Measurements from ENCODE around the gene CYTH3. TPM values are rescaled to one million over a fixed set of nuclear protein-coding genes. Genes with fewer than 3 reads are reported as not detected.

CYTH3 gene
- total RNA-seq, 1 donor from 2014 or later = 2.6 TPM

GRCh38 chr7:6165521-6166320 is 106.7 kb downstream of the CYTH3 start:
- intact Hi-C loops (cut with micrococcal nuclease) = no loop called here
- Mint-ChIP-seq H3K4me1 (peaks cover 7% of the 10 kb centered on the region), H3K27ac (no peak overlapping the region), H3K36me3 (ENCODE audit: low read depth) (peaks cover 12% of the 10 kb centered on the region), H3K27me3 (no peaks in the 10 kb centered on the region), H3K4me3 (no peak overlapping the region), H3K9me3 (no peaks in the 10 kb centered on the region)
- DNase-seq = no peak
- ATAC-seq (ENCODE audit: low read depth) = no peak
- CTCF ChIA-PET = no interaction called here
- no peak for TF ChIP-seq CTCF (IDR thresholded peaks at IDR 0.05)
- POLR2A ChIA-PET = no interaction called here

GRCh38 chr7:6165075-6165474 is 107.3 kb downstream of the CYTH3 start:
- intact Hi-C loops (cut with micrococcal nuclease) = no loop called here
- CTCF ChIA-PET = no interaction called here
- POLR2A ChIA-PET = no interaction called here
- Mint-ChIP-seq H3K4me3 (no peak overlapping the region), H3K4me1 (peaks cover 7% of the 10 kb centered on the region), H3K36me3 (ENCODE audit: low read depth) (peaks cover 19% of the 10 kb centered on the region), H3K9me3 (no peaks in the 10 kb centered on the region), H3K27me3 (no peaks in the 10 kb centered on the region), H3K27ac (no peak overlapping the region)
- no peak for DNase-seq
- TF ChIP-seq CTCF (IDR thresholded peaks at IDR 0.05) = no peak
- no peak for ATAC-seq (ENCODE audit: low read depth)

GRCh38 chr7:6164491-6164890 is 107.9 kb downstream of the CYTH3 start:
- no peak for TF ChIP-seq CTCF (IDR thresholded peaks at IDR 0.05)
- no peak for ATAC-seq (ENCODE audit: low read depth)
- intact Hi-C loops (cut with micrococcal nuclease) = loop anchor here (5.0 kb wide), 1 partner anchor 108 kb away; the partner anchor contains the start of gene CYTH3
- H3K9me3 Mint-ChIP-seq = no peaks in the 10 kb centered on the region
- ChIA-PET CTCF (no interaction called here), POLR2A (no interaction called here)
- peaks cover 7% of the 10 kb centered on the region for H3K4me1 Mint-ChIP-seq
- no peak for DNase-seq
- no peak overlapping the region for H3K27ac Mint-ChIP-seq
- no peaks in the 10 kb centered on the region for H3K27me3 Mint-ChIP-seq
- no peak overlapping the region for H3K4me3 Mint-ChIP-seq
- peaks cover 21% of the 10 kb centered on the region for H3K36me3 Mint-ChIP-seq (ENCODE audit: low read depth)

- intact Hi-C loops (cut with micrococcal nuclease) = loop anchor here (5.0 kb wide), 1 partner anchor 108 kb away; the partner anchor contains the start of gene CYTH3
- Mint-ChIP-seq H3K36me3 (ENCODE audit: low read depth) (peaks cover 26% of the 10 kb centered on the region), H3K9me3 (no peaks in the 10 kb centered on the region), H3K27me3 (no peaks in the 10 kb centered on the region), H3K27ac (no peak overlapping the region), H3K4me3 (no peak overlapping the region), H3K4me1 (peaks cover 7% of the 10 kb centered on the region)
- TF ChIP-seq CTCF (IDR thresholded peaks at IDR 0.05) = no peak
- DNase-seq (no peak), ATAC-seq (ENCODE audit: low read depth) (no peak)
- ChIA-PET CTCF (no interaction called here), POLR2A (no interaction called here)
These were observed 108.4 kb downstream of the CYTH3 start for GRCh38 chr7:6164010-6164409.

- Mint-ChIP-seq H3K4me3 (no peak overlapping the region), H3K27ac (no peak overlapping the region), H3K27me3 (no peaks in the 10 kb centered on the region), H3K9me3 (no peaks in the 10 kb centered on the region), H3K4me1 (peaks cover 7% of the 10 kb centered on the region), H3K36me3 (ENCODE audit: low read depth) (peaks cover 32% of the 10 kb centered on the region)
- no peak for TF ChIP-seq CTCF (IDR thresholded peaks at IDR 0.05)
- intact Hi-C loops (cut with micrococcal nuclease) = loop anchor here (5.0 kb wide), 1 partner anchor 109 kb away; the partner anchor contains the start of gene CYTH3
- ChIA-PET CTCF (no interaction called here), POLR2A (no interaction called here)
- ATAC-seq (ENCODE audit: low read depth) (no peak), DNase-seq (no peak)
These were observed 109.0 kb downstream of the CYTH3 start for GRCh38 chr7:6163402-6163801.

Data from activated B cell treated with CpG ODN at 0.5 μM for 24 hours (primary cell).